Activated CD4-positive, CD25-positive, alpha-beta regulatory T cell treated with anti-CD3 and anti-CD28 coated beads, Interleukin-2, amount 50 U/mL, for 16 hours (primary cell): Measurements from ENCODE around the gene KIF14.

ENCODE experiments used
- DNase-seq: peaks from one replicate; pipeline ENCODE4 v3.0.0-alpha.2; 2020; ENCODE audit warnings: low read depth, low spot score

KIF14 gene, protein sequence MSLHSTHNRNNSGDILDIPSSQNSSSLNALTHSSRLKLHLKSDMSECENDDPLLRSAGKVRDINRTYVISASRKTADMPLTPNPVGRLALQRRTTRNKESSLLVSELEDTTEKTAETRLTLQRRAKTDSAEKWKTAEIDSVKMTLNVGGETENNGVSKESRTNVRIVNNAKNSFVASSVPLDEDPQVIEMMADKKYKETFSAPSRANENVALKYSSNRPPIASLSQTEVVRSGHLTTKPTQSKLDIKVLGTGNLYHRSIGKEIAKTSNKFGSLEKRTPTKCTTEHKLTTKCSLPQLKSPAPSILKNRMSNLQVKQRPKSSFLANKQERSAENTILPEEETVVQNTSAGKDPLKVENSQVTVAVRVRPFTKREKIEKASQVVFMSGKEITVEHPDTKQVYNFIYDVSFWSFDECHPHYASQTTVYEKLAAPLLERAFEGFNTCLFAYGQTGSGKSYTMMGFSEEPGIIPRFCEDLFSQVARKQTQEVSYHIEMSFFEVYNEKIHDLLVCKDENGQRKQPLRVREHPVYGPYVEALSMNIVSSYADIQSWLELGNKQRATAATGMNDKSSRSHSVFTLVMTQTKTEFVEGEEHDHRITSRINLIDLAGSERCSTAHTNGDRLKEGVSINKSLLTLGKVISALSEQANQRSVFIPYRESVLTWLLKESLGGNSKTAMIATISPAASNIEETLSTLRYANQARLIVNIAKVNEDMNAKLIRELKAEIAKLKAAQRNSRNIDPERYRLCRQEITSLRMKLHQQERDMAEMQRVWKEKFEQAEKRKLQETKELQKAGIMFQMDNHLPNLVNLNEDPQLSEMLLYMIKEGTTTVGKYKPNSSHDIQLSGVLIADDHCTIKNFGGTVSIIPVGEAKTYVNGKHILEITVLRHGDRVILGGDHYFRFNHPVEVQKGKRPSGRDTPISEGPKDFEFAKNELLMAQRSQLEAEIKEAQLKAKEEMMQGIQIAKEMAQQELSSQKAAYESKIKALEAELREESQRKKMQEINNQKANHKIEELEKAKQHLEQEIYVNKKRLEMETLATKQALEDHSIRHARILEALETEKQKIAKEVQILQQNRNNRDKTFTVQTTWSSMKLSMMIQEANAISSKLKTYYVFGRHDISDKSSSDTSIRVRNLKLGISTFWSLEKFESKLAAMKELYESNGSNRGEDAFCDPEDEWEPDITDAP (N-terminal part only)

DNA sequence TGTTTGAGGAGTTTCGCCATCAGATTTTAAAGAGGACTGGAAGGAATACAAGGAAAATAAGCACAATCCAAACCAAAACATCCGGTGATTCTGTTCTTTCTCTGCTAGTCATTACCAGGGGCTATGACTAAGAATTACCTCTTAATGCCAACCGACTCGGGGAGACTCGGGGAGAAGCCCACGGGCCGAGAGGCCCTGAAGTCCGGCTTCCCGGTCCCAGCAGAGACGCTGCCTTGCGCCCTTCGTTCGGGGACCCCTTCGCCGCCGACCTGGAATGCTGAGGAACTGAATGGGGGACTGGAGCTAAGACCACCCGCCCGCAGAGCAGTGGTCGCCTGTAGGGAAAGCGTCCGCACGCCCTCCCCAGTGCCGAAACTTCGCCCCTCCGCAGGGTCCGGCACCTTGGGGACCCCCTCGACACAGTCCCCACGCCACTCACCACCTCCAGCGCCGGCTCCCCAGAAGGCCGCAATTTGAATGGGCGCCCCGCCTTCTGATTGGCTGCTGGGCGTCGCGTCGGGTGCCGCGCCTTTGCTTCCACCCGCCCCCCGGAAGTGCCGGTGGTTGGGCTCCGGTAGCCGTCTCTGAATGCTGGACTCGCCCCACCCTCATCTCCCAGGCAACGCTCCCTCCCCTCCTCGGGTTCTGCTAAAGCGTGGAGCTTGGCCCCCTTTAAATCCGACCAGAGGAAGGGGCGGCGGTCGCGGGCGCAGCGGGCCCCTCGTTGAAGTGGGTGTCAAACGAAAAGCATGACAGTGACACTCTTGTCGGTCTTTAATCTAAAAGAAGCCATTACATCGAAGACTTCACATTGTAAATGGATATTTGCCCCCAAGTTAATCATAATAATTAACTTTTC is at the start of gene KIF14:
TSS of gene KIF14 (minus strand) at position 479 of the 859 bp plus-strand sequence. CDS start 2,028 bp downstream, outside the sequence.
- DNase-seq = peak; percentile 88

- DNase-seq = peak; percentile 76
Measured at GRCh38 chr1:200669314-200670241, 49.0 kb upstream of the KIF14 start, which contains the start of gene DDX59. DDX59 (minus strand) TSS chr1:200669907; CDS start chr1:200666740, 3,167 bp downstream.

- no peak for DNase-seq
Measured at GRCh38 chr1:200668514-200669313, 48.2 kb upstream of the KIF14 start.

GRCh38 chr1:200666309-200666708 is 45.8 kb upstream of the KIF14 start:
- DNase-seq = no peak

DNA sequence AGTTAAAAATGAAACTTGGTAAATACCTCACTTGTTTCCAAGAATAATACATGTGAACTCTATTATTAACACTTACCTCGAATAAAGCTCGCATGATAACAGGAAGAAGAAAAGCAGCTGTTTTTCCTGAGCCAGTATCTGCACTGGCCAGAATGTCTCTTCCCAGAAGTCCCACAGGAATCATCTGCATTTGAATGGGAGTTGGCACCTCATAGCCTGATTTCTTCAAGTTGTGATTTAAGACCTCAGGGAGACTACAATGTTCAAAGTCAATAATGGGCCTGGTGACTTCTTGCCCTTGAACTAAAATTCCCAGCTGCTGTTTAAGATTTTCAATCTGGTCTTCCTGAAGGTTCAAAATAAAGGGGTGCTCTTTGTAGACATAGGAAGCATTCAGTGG is 45.3 kb upstream of the KIF14 start:
- DNase-seq = no peak

GRCh38 chr1:200660719-200661118 is 40.2 kb upstream of the KIF14 start:
- DNase-seq = no peak

DNA sequence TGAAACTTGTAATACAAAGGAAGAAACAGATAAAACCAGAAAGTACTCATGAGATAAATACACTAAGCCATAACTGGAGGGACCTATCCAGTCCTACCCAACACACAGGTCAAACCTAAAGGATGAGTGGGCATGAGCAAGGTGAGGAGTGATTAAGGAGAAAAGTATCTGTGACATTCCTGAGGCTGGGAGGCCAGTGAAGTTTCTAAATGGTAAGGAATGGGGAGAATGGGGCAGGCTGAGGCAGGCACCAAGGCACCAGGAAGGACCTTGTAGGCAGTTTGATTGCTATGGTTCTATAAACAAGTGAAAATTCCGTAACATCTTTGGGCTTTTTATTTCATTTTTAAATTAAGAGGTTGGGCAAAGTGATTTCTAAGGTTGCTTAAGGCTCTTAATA is 38.7 kb upstream of the KIF14 start:
- DNase-seq = no peak

GRCh38 chr1:200658037-200658818 is 37.7 kb upstream of the KIF14 start:
- DNase-seq = no peak

- no peak for DNase-seq
Measured at GRCh38 chr1:200654660-200655059, 34.1 kb upstream of the KIF14 start.

GRCh38 chr1:200653022-200653462 is 32.5 kb upstream of the KIF14 start:
- no peak for DNase-seq

GRCh38 chr1:200652378-200652777 is 31.8 kb upstream of the KIF14 start:
- DNase-seq = no peak

- DNase-seq = no peak
Measured at GRCh38 chr1:200646515-200646914, 26.0 kb upstream of the KIF14 start.

- no peak for DNase-seq
Measured at GRCh38 chr1:200644021-200644420, 23.5 kb upstream of the KIF14 start.

GRCh38 chr1:200642481-200642880 is 21.9 kb upstream of the KIF14 start:
- DNase-seq = no peak

- no peak for DNase-seq
Measured at GRCh38 chr1:200640963-200641401, 20.4 kb upstream of the KIF14 start.

- DNase-seq = no peak
Measured at GRCh38 chr1:200640373-200640962, 19.9 kb upstream of the KIF14 start.

DNA sequence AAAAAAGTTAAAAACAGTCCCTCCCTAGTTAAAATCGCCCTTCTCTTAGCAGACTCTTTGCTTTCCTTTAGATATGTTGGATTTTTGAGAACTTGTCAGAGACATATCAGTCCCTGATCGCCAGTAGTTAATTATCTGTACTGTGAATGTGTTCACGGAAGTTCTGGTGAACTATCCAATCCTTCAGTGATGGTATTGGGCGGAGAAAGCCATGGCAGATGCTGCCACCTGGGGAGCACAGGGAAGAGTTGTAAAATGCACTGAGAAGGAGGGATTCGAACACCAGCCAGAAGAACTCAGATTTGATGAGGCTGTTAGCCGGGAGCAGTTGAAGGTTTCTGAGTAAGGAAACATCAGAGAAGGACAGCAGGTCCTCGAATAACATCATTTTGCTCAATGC is 17.5 kb upstream of the KIF14 start:
- no peak for DNase-seq

DNA sequence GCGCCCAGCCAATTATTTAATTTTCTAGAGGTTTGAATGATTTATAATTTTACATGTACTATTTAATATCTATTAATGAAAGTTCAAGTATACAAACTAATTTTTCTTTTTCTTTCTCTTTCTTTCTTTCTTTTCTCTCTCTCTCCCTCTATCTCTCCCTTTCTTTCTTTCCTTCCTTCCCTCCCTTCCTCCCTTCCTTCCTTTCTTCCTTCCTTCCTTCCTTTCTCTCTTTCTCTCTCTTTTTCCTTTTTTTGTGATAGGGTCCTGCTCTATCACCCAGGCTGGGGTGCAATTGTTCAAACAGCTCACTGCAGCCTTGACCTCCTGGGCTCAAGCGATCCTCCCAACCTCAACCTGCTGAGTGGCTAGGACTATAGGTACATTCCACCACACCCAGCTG is 16.1 kb upstream of the KIF14 start:
- DNase-seq = no peak
